GM18861 (cell line): ENCODE measurements around the gene DAPK1.
A peak's percentile ranks its signal among the peaks of the same experiment; 100 is the strongest.

Experiments used
- ATAC-seq: cut with Tn5 transposase; IDR thresholded peaks from one replicate; pipeline ENCODE4 v1.9.1; 2021; ENCODE audit not compliant: unreplicated experiment

DAPK1 gene

DNA sequence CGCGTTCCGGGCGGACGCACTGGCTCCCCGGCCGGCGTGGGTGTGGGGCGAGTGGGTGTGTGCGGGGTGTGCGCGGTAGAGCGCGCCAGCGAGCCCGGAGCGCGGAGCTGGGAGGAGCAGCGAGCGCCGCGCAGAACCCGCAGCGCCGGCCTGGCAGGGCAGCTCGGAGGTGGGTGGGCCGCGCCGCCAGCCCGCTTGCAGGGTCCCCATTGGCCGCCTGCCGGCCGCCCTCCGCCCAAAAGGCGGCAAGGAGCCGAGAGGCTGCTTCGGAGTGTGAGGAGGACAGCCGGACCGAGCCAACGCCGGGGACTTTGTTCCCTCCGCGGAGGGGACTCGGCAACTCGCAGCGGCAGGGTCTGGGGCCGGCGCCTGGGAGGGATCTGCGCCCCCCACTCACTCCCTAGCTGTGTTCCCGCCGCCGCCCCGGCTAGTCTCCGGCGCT, at the start of gene DAPK1:
TSS of gene DAPK1 (plus strand) at position 264 of the 442 bp plus-strand sequence. CDS start 1,211 bp downstream, outside the sequence.
- ATAC-seq, result peak; percentile 38

- no peak for ATAC-seq
Observed at GRCh38 chr9:87451149-87451548, 46.5 kb upstream of the DAPK1 start.

DNA sequence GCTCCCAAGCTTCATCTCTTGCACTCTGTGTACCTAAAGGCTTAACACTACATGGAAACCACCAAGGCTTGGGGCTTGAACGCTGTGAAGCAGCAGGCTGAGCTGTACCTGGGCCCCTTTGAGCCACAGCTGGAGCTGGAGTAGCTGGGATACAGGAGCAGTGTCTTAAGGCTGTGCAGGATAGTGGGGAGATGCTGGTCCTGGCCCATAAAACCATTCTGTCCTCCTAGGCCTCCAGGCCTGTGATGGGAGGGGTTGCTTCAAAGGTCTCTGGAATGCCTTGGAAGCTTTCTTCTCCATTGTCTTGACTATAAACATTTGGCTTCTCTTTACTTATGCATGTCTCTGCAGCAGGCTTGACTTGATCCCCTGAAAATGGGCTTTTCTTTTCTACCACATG, 42.3 kb upstream of the DAPK1 start:
- ATAC-seq, result no peak

DNA sequence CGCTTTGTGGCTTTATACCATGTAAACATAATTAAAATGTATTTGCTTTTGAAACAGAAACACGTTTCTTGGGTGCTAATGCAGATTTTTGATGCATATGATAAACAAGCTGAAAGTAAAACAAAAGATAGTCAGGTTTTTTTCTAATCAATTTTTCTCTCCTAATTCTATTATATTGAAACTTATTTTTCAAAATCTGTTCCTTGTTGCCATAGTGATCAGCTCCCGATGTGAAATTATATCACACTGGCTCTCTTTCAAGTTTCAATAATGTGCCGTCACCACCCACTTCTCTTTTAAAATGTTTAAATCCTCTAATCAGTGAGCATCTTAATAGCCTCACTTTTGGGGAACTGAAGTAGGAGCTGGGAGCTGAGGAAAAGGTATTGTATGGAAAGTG, 36.4 kb upstream of the DAPK1 start:
- no peak for ATAC-seq

- peak; percentile 58 for ATAC-seq
Observed at GRCh38 chr9:87464110-87464991, 33.3 kb upstream of the DAPK1 start.

GRCh38 chr9:87464992-87465378, 32.7 kb upstream of the DAPK1 start:
- no peak for ATAC-seq

GRCh38 chr9:87465816-87466215, 31.9 kb upstream of the DAPK1 start:
- no peak for ATAC-seq

DNA sequence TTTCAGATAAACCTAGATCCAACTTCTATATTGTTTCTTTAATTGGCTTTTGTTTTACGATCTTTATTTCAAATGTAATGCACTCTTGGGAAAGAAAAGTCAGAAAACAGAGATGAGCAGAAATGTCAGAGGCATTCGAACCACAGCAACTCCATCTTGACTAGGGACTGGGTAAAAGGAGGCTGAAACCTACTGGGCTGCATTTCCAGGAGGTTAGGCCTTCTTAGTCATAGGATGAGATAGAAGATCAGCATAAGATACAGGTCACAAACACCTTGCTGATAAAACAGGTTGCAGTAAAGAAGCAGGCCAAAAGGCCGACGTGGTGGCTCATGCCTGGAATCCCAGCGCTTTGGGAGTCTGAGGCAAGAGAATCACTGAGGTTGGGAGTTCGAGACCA, 30.5 kb upstream of the DAPK1 start:
- no peak for ATAC-seq

GRCh38 chr9:87469793-87470465, 27.7 kb upstream of the DAPK1 start:
- ATAC-seq, result no peak

DNA sequence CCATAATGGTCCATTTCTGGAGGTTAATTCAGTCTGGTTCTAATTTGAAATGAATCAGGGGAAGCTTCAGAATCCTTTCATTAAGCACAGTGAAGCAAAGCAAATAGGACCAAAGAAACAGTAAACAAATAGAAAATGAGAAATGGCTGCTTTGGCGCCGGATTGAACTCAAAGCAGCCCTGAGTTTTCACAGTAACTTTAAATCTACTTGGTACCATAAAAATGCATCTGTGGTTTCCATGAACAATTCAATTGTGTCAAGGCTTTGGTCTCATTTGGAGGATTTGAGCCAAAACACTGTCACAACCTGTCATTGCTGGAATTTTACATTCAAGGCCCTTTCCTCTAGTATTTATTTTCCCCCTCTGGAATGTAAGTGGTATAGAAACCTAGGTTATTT, 25.9 kb upstream of the DAPK1 start:
- no peak for ATAC-seq

DNA sequence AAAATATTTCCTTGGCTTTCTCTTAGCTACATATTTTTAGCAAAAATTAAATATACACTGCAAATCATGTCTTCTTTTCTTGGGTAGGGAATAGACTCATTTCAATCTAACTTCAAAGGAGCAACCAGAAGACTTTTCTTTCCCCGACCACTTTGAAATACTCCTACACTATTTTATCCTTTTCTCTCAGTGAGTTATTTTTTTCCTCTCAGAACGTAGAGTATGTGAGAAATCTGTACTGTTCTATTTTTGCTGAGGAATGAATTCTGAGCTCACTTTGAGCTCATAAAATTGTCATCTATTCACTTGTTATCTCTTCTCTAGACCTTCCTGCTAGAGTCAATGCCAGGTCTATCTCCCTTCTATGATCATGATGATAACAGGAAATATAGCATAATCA, 22.2 kb upstream of the DAPK1 start:
- ATAC-seq, result no peak

DNA sequence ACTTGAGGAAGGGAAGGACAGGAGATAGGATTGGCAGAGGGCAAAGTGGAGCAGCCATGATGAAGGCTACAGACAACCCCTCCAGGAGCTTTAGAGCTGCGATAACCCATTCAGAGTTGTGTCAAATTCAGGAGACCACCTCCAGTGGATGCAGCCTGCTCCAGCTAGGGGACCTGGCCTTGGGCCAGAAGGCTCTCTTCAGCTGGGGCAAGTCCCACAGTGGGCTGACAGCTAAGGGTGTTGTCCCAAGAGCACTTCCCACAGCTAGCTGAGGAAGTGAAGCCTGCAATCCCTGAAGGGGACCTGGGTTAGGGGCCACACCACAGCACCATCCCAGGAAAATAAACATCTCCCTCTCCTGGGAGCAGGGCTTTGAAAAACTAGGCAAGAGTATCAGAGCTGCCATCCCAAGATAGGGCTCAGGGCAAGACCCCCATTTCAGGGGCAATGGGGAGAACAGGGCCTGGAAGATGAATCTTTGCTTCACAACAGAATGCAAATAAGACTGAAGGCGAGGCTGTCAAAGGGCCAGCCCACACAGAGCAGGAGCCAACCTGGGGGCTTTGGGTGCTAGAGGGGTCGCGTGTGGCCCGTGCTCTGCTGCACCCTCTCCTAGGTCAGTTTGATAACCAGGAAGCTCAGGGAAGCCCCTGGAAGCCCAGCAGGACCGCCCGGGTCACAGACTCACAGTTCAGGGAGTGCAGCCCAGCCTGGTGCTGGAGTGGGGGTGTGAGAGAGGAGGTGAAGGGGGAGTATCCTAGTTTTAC, 19.3 kb upstream of the DAPK1 start:
- ATAC-seq, result no peak

DNA sequence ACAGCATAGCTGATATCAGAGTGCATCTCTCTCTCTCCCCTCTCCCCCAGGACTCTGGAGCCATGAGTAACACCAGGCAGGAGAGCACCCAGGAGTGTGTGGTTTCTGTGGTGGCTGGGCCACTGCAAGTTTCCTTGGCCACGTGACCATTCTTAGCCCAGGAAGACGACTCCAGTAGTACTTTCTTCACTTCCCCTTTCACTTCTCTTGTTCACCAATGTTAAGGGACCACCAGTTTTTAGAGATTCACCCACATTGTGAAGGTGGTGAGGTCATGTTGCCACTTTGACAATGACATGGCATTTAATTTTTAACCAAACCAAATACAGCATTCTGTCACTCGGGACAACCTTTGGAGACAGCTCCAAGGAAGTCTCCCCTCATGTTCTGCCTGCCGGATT, 17.9 kb upstream of the DAPK1 start:
- peak; percentile 96 for ATAC-seq

- ATAC-seq, result no peak
Observed at GRCh38 chr9:87481890-87482855, 15.5 kb upstream of the DAPK1 start.

DNA sequence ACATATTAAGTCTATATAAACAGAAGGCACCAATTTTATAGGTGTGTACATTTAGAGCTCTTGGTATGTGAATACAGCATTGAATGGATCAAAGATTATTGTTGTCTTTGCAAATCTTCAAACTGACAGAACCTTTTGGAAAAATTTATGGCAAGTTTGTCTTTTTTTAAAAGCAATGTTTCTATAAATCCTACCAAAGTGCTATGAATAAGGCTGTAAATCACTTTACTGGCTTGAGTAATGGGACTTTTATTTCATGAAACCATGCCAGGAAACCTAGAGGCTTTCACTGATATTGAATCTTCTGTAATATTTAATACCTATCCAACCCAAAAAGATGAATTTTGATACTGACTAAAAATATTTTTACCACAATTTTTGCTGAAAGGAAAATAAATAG, 7.4 kb upstream of the DAPK1 start:
- ATAC-seq, result no peak

GRCh38 chr9:87490907-87491306, 6.8 kb upstream of the DAPK1 start:
- no peak for ATAC-seq

DNA sequence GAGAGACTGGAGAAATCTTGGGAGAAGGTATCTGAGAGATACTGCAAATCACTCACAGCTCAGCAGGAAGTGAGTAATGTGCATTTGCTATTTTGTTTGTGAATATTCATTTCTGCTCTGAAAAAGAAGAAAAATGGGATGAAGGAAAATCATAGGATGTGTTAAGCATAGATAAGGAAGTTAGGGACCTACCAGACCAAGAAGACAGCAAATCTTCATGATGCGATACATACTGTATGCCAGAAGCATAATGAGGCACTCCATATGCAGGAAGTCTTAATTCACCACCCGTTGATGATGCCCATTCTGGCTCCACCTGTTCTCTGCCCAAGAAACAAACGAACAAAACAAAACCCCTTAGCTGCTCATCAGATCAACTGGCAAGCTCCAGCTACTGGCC, 6.1 kb upstream of the DAPK1 start:
- no peak for ATAC-seq

GRCh38 chr9:87492642-87493041, 5.0 kb upstream of the DAPK1 start:
- ATAC-seq, result no peak

GRCh38 chr9:87494970-87495471, 2.6 kb upstream of the DAPK1 start:
- ATAC-seq, result no peak

GRCh38 chr9:87497080-87497603, 525 bp upstream of the DAPK1 start:
- no peak for ATAC-seq
